GM21526 (cell line): ENCODE measurements around the gene F2RL3.
"Not testable (repeated sequence)": the region's sequence is repeated elsewhere in the genome, so short reads cannot be mapped to it uniquely, and the experiment has no call there.

Source experiments
- ATAC-seq: cut with Tn5 transposase; IDR thresholded peaks from one replicate; pipeline ENCODE4 v1.9.1; 2021; ENCODE audit warnings: moderate library complexity; ENCODE audit not compliant: unreplicated experiment, low FRiP score

Gene F2RL3

DNA sequence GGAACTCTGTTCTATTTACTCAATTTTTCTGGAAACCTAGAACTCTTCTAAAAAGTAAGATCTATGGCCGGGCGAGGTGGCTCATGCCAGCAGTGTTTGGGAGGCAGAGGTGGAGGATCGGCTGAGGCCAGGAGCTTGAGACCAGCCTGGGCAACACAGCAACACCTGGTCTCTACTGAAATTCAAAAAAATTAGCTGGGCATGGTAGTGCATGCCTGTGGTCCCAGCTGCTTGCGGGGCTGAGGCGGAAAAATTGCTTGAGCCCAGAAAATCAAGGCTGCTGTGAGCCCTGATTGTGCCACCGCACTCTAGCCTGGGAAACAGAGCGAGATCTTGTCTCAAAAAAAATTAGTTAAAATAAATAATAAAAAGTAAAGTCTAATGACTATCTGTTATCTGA, 28.6 kb downstream of the F2RL3 start:
- no peak for ATAC-seq

DNA sequence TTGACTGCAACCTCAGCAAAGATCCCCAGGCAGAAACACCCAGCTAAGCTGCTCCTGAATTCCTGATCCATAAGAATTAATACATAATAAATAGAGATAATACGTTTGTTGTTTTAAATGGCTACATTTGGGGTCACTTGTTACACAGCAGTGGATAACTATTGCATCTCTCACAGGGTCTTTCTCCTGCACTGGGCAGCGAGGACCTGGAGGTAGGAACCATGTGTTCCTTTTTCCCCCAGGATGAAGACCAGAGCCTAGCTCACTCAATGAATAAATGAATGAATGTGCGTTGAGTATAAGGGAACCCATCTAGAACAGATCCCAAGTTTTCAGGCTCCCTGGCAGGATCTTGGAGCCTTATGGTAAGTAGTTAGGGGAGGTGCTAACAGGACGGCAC, 30.7 kb downstream of the F2RL3 start:
- ATAC-seq, result no peak

DNA sequence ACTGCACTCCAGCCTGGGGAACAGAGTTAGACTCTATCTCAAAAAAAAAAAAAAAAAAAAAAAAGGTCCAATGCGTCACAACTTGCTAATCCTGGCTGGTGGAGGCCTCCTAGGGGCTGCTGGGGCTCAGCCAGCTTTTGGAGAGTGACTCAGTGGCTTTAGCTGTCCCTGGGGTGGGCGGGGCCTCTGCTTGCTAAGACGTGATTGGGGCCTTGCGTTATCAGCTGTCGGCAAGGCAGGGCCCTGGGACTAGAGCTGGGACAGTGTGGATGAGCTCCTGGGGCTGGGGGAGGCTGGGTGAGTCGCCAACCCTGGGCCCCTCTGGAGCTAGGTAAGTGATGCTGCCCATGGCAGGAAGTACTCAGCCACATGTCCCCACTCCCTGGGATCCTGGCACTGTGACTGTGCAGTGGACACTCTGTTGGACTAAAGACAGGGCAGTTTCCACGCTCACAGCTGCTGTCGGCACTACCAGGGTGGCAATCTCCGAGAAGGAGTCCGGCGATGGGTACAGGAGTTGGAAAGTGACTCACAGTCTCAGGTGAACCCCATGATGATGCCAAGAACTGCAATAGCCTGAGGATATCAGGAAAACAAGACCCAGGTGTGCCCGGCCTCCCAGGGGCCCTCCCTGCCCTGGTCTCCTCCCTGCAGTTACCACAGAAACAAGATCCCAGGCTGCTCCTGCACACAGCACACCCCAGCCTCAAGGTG, 32.2 kb downstream of the F2RL3 start:
- ATAC-seq, result no peak

DNA sequence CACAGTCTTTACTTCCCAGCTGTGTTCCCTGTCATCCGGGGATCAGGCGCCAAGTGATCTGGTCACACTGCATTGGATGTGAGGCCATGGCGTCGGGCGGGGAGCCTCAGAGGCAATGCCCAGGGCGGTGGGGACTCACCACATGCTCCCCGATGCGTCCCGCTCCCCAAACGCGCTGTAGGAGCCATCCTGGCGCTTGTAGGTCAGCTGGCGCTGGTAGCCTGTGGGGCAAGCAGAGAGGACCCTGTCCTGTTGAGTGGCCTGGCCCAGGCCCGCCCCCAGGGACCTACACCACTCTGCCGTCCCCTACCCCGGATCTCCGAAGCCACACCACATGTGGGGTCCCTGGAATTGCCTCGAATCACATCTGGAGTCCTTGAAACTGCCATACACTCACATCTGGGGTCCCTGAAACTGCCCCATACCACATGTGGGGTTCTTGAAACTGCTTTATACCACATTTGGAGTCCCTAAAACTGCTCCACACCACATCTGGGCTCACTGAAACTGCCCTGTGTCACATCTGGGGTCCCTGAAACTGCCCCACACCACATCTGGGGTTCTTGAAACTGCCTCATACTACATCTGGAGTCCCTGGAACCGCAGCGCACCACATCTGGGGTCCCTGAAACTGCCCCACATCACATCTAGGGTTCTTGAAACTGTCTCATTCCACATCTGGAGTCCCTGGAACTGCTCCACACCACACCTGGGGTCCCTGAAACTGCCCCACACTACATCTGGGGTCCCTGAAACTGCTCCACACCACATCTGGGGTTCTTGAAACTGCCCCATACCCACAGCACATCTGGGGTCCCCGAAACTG, 33.2 kb downstream of the F2RL3 start:
- no peak for ATAC-seq

DNA sequence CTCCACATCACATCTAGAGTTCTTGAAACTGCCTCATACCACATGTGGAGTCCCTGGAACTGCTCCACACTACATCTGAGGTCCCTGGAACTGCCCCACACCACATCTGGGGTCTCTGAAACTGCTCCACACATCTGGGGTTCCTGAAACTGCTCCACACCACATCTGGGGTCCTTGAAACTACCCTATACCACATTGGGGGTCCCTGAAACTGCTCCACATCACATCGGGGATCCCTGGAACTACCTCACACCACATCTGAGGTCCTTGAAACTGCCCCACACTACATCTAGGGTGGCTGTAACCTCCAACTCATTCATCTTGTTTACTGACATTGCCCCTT, 33.8 kb downstream of the F2RL3 start:
- no peak for ATAC-seq

DNA sequence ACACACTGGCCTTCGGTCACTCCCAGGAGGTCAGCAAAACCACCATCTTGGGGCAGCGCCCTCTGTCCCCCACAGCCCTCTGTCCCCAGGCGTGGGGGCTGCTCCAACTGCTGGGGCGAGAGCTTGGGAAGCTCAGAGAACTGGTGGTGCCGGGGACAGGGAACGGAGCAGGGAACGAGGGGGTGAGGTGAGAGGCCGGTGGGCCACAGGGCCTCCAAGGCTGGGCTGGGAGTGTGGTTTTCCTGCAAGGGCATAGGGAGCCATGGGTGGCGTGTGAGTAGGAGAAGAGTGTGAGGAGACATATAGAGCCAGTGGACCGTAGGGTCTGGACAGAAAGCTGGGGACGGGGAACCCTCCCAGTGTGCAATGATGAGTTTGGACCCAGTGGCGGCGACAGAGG, 34.1 kb downstream of the F2RL3 start:
- no peak for ATAC-seq

DNA sequence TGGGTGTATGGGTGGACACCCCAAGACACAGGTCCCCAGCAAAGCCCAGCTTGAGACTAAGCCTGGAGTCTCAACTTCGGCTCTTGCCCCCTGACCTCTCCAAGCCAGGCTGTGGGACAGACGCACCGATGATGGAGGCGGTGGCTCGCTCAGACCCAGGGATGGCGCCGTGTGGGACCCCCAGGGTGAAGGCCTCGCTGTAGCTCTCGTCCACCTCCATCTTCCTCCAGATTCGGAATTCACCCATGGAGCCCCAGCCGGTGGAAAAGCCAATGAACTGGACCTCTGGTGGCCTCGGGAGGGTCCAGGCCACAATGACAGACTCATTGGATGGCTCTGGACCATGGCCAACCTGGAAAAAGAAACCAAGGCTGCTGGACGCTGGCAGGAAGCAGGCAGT, 39.1 kb downstream of the F2RL3 start:
- ATAC-seq, result no peak

DNA sequence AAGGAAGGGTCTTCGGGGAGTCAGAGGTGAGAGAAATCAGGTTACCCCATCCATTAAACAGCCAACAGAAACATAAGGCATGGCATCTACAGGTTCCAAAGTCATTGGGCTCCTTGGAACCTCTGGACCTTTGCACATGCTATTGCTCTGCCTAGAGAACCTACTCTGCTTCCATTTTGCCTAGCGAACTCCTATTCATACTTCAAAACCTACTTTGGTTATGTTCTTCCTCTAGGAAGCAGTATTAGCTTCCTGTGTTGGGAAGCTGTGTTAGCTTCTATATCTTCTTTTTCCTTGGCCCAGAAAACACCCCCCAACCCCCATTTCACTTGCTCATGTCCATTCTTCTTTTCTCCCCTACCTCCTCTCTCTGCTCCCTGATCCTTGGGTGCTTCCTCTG, 39.6 kb downstream of the F2RL3 start:
- ATAC-seq, result no peak

DNA sequence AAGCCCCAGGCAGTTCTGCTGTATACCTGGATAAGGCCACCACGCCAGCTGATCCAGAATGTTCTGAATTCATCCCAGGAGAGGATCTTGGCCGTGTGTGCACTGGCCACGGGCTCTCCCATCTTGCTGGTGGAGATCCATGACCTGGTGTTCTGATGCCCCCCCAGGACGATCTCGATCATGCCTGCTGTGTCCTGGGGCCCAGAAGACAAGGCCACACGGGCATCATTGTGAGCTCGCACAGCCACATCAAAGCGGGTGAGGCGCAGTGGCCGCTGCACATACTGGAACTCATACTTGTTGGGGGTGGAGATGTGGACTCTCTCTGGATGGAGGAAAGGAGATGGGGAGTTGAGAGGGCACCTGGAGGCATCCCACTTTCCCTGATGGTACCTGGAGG, 40.1 kb downstream of the F2RL3 start:
- no peak for ATAC-seq

DNA sequence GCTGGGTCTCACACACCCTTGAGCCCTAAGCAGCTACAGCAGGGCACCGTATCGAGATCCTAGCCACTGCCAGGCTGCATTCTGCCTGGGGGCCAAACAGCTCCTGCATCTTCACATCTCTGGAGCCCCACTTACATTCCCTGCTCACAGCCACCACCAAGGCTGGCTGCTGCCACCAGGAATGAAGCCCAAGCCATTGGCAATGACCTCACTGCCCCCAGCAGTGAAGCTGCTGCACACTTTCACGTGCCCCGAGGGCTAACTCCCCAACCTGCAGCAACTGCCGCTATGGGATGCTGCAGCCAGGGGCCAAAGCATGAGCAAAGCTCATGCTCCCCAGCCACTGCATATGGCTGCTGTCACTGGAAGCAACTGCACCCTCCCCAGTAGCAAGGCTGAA, 42.0 kb downstream of the F2RL3 start:
- no peak for ATAC-seq

DNA sequence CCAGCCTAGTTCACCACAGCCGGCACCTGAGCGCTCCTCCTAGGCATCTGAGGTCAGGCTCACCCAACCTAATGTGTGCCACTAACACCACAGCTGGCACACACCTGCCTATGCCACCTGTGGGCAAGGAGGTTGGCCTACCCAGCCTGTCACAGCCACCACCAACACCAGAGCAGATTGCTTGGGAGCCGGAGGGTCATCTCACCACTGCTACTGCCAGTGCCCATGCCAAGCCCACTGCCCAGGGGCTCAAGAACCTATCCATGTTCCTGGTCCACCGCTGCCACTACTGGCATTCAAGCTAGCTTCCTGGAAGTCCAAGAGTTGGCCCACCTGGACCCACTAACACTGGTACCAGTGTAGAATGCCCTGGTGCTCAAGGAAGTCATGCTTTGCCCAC, 42.5 kb downstream of the F2RL3 start:
- ATAC-seq, result no peak

DNA sequence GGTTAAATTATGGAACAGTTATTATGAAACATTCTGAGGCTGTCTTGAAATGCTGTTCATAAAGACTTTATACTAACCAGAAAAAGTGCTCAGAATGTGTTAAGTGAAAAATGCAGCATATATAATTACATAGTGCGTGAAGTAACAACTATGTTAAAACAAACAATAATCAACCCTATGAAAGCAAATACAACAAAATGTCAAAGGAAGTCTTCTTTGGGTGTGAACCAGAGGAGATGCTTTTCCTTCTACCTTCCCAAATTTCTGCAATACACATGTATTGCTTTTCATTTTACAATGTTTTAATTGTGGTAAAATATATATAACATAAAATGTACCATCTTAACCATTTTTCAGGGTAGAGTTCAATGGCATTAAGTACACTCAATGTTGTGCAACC, 45.7 kb downstream of the F2RL3 start:
- no peak for ATAC-seq

DNA sequence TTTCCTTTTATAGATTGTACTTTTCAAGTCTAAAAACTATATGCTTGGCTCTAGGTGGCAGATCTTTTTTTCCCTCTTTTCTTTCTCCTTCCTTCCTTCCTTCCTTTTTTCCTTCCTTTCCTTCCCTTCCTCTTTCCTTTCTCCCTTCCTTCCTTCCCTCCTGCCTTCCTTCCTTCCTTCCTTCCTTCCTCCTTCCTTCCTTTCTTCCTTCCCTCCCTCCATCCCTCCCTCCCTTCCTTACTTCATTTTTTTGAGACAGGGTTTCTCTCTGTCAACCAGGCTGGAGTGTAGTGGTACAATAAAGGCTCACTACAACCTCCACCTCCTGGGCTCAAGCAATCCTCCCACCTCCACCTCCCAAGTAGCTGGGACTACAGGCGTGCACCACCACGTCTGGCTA, 48.1 kb downstream of the F2RL3 start:
- ATAC-seq, result no peak

DNA sequence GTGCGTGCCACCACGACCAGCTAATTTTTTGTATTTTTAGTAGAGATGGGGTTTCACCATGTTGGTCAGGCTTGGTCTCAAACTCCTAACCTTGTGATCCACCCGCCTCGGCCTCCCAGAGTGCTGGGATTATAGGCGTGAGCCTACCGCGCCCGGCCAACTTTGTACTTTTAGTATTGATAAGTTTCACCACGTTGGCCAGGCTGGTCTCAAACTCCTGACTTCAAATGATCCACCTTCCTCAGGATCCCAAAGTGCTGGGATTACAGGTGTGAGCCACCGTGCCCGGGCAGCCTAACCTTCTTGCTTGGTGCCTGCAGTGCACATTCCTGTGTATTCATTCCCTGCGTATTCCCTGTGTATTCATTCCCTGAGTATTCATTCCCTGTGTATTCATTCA, 49.0 kb downstream of the F2RL3 start:
- ATAC-seq, result not testable (repeated sequence)

DNA sequence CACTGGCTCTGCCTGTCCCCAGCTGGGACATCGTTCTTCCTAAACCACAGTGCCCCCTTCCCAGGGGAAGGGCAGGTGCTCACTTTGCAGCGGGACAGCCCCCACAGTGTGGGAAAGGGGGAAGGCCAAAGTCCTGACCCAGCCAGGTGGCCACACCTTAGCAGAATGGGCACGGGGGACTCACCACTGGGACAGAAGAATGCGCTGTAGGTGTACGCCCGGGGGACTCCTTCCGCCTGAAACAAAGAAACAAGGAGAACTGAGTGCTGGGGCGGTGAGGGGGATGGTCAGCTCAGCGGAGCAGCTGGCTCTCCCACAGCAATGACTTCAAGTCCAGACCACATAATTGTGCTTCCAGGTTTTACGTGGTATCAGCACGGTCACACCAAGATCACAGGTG, 49.4 kb downstream of the F2RL3 start:
- ATAC-seq, result no peak

DNA sequence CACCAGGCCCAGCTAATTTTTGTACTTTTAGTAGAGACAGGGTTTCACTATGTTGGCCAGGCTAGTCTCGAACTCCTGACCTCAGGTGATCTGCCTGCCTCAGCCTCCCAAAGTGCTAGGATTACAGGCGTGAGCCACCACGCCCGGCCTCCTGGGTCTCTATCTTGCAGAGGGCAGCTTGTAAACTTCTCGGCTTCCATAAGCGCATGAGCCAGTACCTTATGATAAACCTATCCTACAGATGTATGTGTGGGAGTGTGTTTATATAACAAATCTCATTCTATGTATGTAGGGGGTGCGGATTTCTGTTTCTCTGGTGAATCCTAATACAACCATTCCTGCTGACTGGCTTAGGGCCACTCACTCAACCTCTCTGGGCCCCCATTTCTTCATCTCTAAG, 51.3 kb downstream of the F2RL3 start:
- not testable (repeated sequence) for ATAC-seq

DNA sequence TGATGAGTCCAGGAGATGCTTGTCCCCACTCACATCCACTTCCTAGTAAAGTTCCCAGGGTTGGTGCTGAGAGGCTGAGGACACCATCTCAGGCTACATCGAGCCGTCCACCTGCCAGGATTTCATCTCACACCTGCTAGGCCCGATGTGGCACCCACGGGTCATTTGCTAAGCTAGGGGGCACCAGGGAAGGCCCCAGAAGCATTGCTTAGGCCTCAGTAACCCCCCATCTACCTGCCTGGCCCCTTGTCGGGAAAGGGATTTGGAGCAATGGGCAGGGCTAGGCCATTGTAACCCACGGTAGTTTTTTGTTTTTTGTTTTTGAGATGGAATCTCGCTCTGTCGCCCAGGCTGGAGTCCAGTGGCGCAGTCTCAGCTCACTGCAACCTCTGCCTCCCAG, 51.8 kb downstream of the F2RL3 start:
- ATAC-seq, result no peak
